ENCODE data around the gene SLCO1B3.

The SLCO1B3 gene

DNA sequence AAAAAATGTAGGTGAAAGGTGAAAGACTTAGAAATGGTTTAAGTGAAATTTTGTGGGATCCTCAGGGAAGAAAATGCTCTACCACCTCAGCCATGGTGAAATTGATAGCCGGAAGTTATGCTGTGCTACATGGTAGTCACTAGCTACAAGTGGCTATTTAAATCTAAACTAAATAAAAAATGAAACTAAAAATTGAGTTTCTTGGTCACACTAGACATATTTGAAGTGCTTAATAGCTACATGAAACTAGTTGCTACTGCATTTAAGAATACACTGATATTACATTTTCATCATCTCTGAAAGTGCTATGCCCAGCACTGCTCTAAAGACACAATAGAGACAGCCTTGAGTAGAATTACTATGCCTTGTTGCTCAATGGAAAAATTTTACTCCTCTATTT is 10.3 kb upstream of the SLCO1B3 start:
- DNase-seq (ENCODE audit: low read depth): no peak
- TF ChIP-seq, protein P1, sequence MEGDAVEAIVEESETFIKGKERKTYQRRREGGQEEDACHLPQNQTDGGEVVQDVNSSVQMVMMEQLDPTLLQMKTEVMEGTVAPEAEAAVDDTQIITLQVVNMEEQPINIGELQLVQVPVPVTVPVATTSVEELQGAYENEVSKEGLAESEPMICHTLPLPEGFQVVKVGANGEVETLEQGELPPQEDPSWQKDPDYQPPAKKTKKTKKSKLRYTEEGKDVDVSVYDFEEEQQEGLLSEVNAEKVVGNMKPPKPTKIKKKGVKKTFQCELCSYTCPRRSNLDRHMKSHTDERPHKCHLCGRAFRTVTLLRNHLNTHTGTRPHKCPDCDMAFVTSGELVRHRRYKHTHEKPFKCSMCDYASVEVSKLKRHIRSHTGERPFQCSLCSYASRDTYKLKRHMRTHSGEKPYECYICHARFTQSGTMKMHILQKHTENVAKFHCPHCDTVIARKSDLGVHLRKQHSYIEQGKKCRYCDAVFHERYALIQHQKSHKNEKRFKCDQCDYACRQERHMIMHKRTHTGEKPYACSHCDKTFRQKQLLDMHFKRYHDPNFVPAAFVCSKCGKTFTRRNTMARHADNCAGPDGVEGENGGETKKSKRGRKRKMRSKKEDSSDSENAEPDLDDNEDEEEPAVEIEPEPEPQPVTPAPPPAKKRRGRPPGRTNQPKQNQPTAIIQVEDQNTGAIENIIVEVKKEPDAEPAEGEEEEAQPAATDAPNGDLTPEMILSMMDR (IDR thresholded peaks at IDR 0.05; ENCODE audit: low read length, missing control alignments): no peak
- no peak overlapping the region for H3K4me3 ChIP-seq (replicated peaks; ENCODE audit: low read depth, low read length)

DNA sequence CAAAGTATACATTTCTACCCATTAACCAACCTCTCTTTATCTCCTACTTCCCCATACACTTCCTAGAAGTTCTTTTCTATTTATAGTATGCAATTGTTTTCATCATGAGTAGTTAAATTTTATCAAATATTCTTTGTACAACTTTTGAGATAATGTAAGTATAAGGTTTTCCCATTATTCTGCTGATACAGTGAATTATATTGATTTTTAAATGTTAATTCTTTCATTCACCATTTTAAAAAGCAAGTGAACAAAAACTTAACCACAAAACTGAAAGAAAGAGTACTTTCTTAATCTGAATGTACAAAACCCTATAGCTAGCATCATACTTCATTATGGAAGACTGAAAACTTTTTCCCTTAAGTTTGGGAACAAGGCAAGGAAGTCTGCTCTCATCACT is 9.5 kb upstream of the SLCO1B3 start:
- no peak overlapping the region for H3K4me3 ChIP-seq (replicated peaks; ENCODE audit: low read depth, low read length)
- no peak for DNase-seq (ENCODE audit: low read depth)
- TF ChIP-seq, protein P1 (IDR thresholded peaks at IDR 0.05; ENCODE audit: low read length, missing control alignments): no peak

DNA sequence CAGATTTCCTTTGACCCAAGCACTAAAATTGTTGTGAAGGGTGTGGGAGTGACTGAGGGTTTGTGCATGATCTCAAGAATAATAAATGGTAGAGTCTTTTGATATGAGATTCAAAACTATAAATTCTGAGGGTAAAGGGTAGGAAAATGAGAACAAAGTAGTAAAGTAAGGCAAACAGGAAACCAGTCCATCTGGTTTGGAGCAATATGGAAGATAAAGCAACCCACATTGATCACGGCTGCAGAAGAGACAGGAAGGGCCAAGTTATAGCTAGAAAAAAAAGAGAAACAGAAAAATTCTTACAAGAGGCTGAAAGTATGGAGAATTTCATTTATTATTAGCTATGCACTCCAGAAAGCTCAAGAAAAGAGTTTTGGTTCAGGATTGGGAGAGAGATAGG is 4.6 kb upstream of the SLCO1B3 start:
- TF ChIP-seq, protein P1 (IDR thresholded peaks at IDR 0.05; ENCODE audit: low read length, missing control alignments): no peak
- no peak overlapping the region for H3K4me3 ChIP-seq (replicated peaks; ENCODE audit: low read depth, low read length)
- DNase-seq (ENCODE audit: low read depth): no peak

DNA sequence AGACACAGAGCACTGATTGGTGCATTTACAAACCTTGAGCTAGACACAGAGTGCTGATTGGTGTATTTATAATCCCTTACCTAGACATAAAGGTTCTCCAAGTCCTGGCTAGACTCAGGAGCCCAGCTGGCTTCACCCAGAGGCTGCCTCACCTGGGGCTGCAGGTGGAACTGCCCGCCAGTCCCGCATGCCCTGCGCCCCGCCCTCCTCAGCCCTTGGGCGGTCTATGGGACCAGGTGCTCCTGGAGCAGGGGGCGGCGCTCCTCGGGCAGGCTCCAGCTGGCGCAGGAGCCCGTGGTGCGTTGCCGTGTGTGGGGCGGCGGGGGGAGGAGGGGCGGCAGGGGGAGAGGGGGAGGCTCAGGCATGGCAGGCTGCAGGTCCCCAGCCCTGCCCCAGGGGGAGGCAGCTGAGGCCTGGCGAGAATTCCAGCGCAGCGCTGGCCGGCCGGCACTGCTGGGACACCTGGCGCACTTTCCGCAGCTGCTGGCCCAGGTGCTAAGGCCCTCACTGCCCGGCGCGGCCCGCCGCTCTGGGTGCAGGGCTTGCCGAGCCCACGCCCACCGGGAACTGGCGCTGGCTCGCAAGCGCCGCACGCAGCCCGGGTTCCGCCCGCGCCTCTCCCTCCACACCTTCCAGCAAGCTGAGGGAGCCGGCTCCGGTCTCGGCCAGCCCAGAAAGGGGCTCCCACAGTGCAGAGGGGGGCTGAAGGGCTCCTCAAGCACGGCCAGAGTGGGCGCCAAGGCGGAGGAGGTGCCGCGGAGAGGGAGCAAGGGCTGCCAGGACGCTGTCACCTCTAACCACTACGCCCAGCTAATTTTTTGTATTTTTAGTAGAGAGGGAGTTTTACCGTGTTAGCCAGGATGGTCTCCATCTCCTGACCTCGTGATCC is 3.1 kb upstream of the SLCO1B3 start:
- no peak overlapping the region for H3K4me3 ChIP-seq (replicated peaks; ENCODE audit: low read depth, low read length)
- TF ChIP-seq, protein P1 (IDR thresholded peaks at IDR 0.05; ENCODE audit: low read length, missing control alignments): no peak
- DNase-seq (ENCODE audit: low read depth): no peak

DNA sequence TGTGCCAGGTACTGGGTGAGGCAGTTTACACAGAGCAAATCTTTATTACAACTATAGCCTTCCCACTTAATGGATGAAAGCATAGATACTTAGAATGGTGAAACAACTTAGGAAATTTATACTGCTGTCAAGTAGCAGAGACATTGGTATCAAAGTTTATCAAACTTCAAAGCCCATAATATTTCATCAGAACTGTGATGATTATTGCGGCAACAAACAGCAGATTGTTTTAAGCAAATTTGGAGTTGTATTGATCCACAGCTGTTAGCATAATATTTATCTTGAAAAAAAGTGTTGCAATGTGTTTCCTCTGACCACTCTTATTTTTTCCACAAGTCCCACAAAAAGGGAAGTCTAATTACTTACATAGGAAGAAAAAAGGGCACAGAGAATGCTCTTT is 2.0 kb upstream of the SLCO1B3 start:
- TF ChIP-seq, protein P1 (IDR thresholded peaks at IDR 0.05; ENCODE audit: low read length, missing control alignments): no peak
- no peak overlapping the region for H3K4me3 ChIP-seq (replicated peaks; ENCODE audit: low read depth, low read length)
- DNase-seq (ENCODE audit: low read depth): no peak

DNA sequence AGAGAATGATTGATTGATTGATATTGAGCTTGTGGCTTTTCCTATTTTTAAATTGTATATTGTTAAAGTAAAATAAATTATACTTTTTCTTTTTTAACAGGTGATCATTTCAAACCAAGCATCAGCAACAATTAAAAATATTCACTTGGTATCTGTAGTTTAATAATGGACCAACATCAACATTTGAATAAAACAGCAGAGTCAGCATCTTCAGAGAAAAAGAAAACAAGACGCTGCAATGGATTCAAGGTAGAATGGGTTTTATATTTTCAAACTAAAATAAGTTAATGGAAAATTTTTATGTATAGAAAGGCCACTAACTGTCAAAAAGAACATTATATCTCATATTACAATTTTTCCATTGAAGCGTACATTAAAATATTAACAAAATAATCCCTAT is 5.1 kb downstream of the SLCO1B3 start:
- TF ChIP-seq, protein P1 (IDR thresholded peaks at IDR 0.05; ENCODE audit: low read length, missing control alignments): no peak
- DNase-seq (ENCODE audit: low read depth): no peak
- no peak overlapping the region for H3K4me3 ChIP-seq (replicated peaks; ENCODE audit: low read depth, low read length)

DNA sequence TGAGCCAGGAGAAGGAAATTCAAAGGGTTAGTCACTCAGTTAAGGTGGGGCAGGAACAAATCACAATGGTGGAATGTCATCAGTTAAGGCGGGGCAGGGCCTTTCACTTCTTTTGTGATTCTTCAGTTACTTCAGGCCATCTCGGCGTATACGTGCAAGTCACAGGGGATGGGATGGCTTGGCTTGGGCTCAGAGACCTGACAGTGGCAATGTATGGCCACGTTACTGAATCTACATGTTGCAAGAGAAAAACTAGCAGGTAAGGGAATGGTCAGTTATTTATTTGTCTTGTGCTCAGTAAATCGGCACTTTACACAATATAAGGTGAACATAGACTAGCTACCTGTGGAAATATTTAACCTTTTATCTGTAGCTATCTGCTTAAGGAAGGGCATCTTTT is 11.9 kb downstream of the SLCO1B3 start:
- no peak overlapping the region for H3K4me3 ChIP-seq (replicated peaks; ENCODE audit: low read depth, low read length)
- DNase-seq (ENCODE audit: low read depth): no peak
- TF ChIP-seq, protein P1 (IDR thresholded peaks at IDR 0.05; ENCODE audit: low read length, missing control alignments): no peak

All from fibroblast of pulmonary artery (primary cell).